Activated naive CD8-positive, alpha-beta T cell treated with anti-CD3 and anti-CD28 coated beads, Interleukin-2, amount 10 ng/mL, durations not matched to agents 7 days and 5 days (primary cell): Measurements from ENCODE around the gene CORO2B. TPM values are rescaled to one million over a fixed set of nuclear protein-coding genes. Genes with fewer than 3 reads are reported as not detected.

Experiments
- ATAC-seq: fragments of 150-1000 bp; cut with Tn5 transposase; one replicate; pipeline ENCODE4 v1.10.0; 2021; ENCODE audit warnings: low read depth, moderate library complexity
- POLR2A ChIA-PET: fragments of 350-600 bp; sonication (Branson Sonifier 250); formaldehyde crosslinking; loops from one replicate; lab custom pipeline; 2021; ENCODE audit warnings: antibody characterized with exemption; lab: Charles Lee
- DNase-seq: peaks from one replicate; pipeline ENCODE4 v3.0.0; 2021
- H3K27ac Mint-ChIP-seq: one replicate; pipeline ENCODE4 v1.8.0; 2022; ENCODE audit warnings: mild to moderate bottlenecking, mixed read lengths
- H3K27me3 Mint-ChIP-seq: one replicate; pipeline ENCODE4 v1.8.0; 2022; ENCODE audit warnings: mild to moderate bottlenecking, moderate library complexity, mixed read lengths
- H3K36me3 Mint-ChIP-seq: one replicate; pipeline ENCODE4 v1.8.0; 2021; ENCODE audit warnings: mild to moderate bottlenecking, mixed read lengths
- H3K4me1 Mint-ChIP-seq: one replicate; pipeline ENCODE4 v1.8.0; 2021; ENCODE audit warnings: mixed read lengths
- H3K4me3 Mint-ChIP-seq: one replicate; pipeline ENCODE4 v1.8.0; 2022; ENCODE audit warnings: mild to moderate bottlenecking, moderate library complexity, mixed read lengths
- H3K9me3 Mint-ChIP-seq: one replicate; pipeline ENCODE4 v1.8.0; 2021; ENCODE audit warnings: mixed read lengths
- total RNA-seq, 2 experiments: library from RNA; stranded (reverse); gene quantifications; one replicate each; pipeline ENCODE4 v1.2.3, GENCODE V29; 2021

The CORO2B gene
- total RNA-seq, 2 experiments from 2014 or later, result not detected

GRCh38 chr15:68617777-68618176 is 39.0 kb downstream of the CORO2B start:
- DNase-seq, result no peak
- H3K27me3 Mint-ChIP-seq, result peaks cover 10% of the 10 kb centered on the region
- no peaks in the 10 kb centered on the region for H3K36me3 Mint-ChIP-seq
- no peaks in the 10 kb centered on the region for H3K9me3 Mint-ChIP-seq
- H3K4me1 Mint-ChIP-seq, result peaks cover 2% of the 10 kb centered on the region
- no peak overlapping the region for H3K27ac Mint-ChIP-seq
- no peak overlapping the region for H3K4me3 Mint-ChIP-seq
- ATAC-seq, result no peak
- POLR2A ChIA-PET, result no interaction called here

- POLR2A ChIA-PET, result no interaction called here
- H3K4me3 Mint-ChIP-seq, result no peak overlapping the region
- H3K27ac Mint-ChIP-seq, result no peak overlapping the region
- DNase-seq (no peak), ATAC-seq (no peak)
- H3K9me3 Mint-ChIP-seq, result no peaks in the 10 kb centered on the region
- peaks cover 7% of the 10 kb centered on the region for H3K27me3 Mint-ChIP-seq
- no peaks in the 10 kb centered on the region for H3K36me3 Mint-ChIP-seq
- H3K4me1 Mint-ChIP-seq, result peaks cover 2% of the 10 kb centered on the region
These were observed 39.6 kb downstream of the CORO2B start for GRCh38 chr15:68618394-68618793.

- peaks cover 7% of the 10 kb centered on the region for H3K27me3 Mint-ChIP-seq
- DNase-seq, result no peak
- H3K27ac Mint-ChIP-seq, result no peak overlapping the region
- ATAC-seq, result no peak
- H3K9me3 Mint-ChIP-seq, result no peaks in the 10 kb centered on the region
- H3K36me3 Mint-ChIP-seq, result no peaks in the 10 kb centered on the region
- peaks cover 2% of the 10 kb centered on the region for H3K4me1 Mint-ChIP-seq
- POLR2A ChIA-PET, result no interaction called here
- no peak overlapping the region for H3K4me3 Mint-ChIP-seq
These were observed 40.3 kb downstream of the CORO2B start for GRCh38 chr15:68618908-68619698.

GRCh38 chr15:68620721-68621527 is 42.1 kb downstream of the CORO2B start:
- DNase-seq, result no peak
- POLR2A ChIA-PET, result interaction anchor here (0.6 kb wide), 1 partner anchor 92 kb away, joined by 3 read pairs; no protein-coding TSS in a partner anchor
- Mint-ChIP-seq H3K36me3 (no peaks in the 10 kb centered on the region), H3K4me3 (no peak overlapping the region), H3K4me1 (peaks cover 2% of the 10 kb centered on the region), H3K27ac (no peak overlapping the region), H3K9me3 (no peaks in the 10 kb centered on the region), H3K27me3 (peaks cover 9% of the 10 kb centered on the region)
- no peak for ATAC-seq

- DNase-seq, result no peak
- ATAC-seq, result no peak
- Mint-ChIP-seq H3K36me3 (no peaks in the 10 kb centered on the region), H3K9me3 (no peaks in the 10 kb centered on the region), H3K27me3 (peaks cover 11% of the 10 kb centered on the region), H3K4me3 (no peak overlapping the region), H3K4me1 (peaks cover 2% of the 10 kb centered on the region), H3K27ac (no peak overlapping the region)
- POLR2A ChIA-PET, result no interaction called here
These were observed 42.7 kb downstream of the CORO2B start for GRCh38 chr15:68621535-68621934.

GRCh38 chr15:68623301-68623892 is 44.6 kb downstream of the CORO2B start:
- H3K36me3 Mint-ChIP-seq, result no peaks in the 10 kb centered on the region
- H3K27ac Mint-ChIP-seq, result no peak overlapping the region
- H3K4me3 Mint-ChIP-seq, result no peak overlapping the region
- no peaks in the 10 kb centered on the region for H3K9me3 Mint-ChIP-seq
- DNase-seq, result no peak
- POLR2A ChIA-PET, result no interaction called here
- H3K4me1 Mint-ChIP-seq, result no peaks in the 10 kb centered on the region
- H3K27me3 Mint-ChIP-seq, result peaks cover 18% of the 10 kb centered on the region
- ATAC-seq, result no peak

GRCh38 chr15:68625853-68626252 is 47.1 kb downstream of the CORO2B start:
- peaks cover 20% of the 10 kb centered on the region for H3K27me3 Mint-ChIP-seq
- H3K36me3 Mint-ChIP-seq, result no peaks in the 10 kb centered on the region
- H3K27ac Mint-ChIP-seq, result no peak overlapping the region
- POLR2A ChIA-PET, result no interaction called here
- no peaks in the 10 kb centered on the region for H3K4me1 Mint-ChIP-seq
- no peak for DNase-seq
- ATAC-seq, result no peak
- no peak overlapping the region for H3K4me3 Mint-ChIP-seq
- no peaks in the 10 kb centered on the region for H3K9me3 Mint-ChIP-seq

- Mint-ChIP-seq H3K4me1 (no peaks in the 10 kb centered on the region), H3K27me3 (peaks cover 20% of the 10 kb centered on the region), H3K4me3 (no peak overlapping the region), H3K9me3 (no peaks in the 10 kb centered on the region), H3K36me3 (no peaks in the 10 kb centered on the region), H3K27ac (no peak overlapping the region)
- ATAC-seq (no peak), DNase-seq (no peak)
- POLR2A ChIA-PET, result no interaction called here
These were observed 47.5 kb downstream of the CORO2B start for GRCh38 chr15:68626283-68626682.

- POLR2A ChIA-PET, result no interaction called here
- Mint-ChIP-seq H3K4me3 (no peak overlapping the region), H3K4me1 (no peaks in the 10 kb centered on the region), H3K36me3 (no peaks in the 10 kb centered on the region), H3K27me3 (peaks cover 20% of the 10 kb centered on the region), H3K27ac (no peak overlapping the region), H3K9me3 (no peaks in the 10 kb centered on the region)
- DNase-seq, result no peak
- ATAC-seq, result no peak
These were observed 47.9 kb downstream of the CORO2B start for GRCh38 chr15:68626739-68627138.

GRCh38 chr15:68627476-68627875 is 48.7 kb downstream of the CORO2B start:
- DNase-seq, result no peak
- H3K27me3 Mint-ChIP-seq, result peaks cover 18% of the 10 kb centered on the region
- H3K27ac Mint-ChIP-seq, result no peak overlapping the region
- POLR2A ChIA-PET, result no interaction called here
- no peaks in the 10 kb centered on the region for H3K4me1 Mint-ChIP-seq
- no peak overlapping the region for H3K4me3 Mint-ChIP-seq
- ATAC-seq, result no peak
- no peaks in the 10 kb centered on the region for H3K36me3 Mint-ChIP-seq
- no peaks in the 10 kb centered on the region for H3K9me3 Mint-ChIP-seq

- ATAC-seq (no peak), DNase-seq (no peak)
- POLR2A ChIA-PET, result no interaction called here
- Mint-ChIP-seq H3K27me3 (peaks cover 18% of the 10 kb centered on the region), H3K4me1 (no peaks in the 10 kb centered on the region), H3K9me3 (no peaks in the 10 kb centered on the region), H3K27ac (no peak overlapping the region), H3K4me3 (no peak overlapping the region), H3K36me3 (no peaks in the 10 kb centered on the region)
These were observed 49.2 kb downstream of the CORO2B start for GRCh38 chr15:68627995-68628394.

- peaks cover 18% of the 10 kb centered on the region for H3K27me3 Mint-ChIP-seq
These were observed 50.9 kb downstream of the CORO2B start for GRCh38 chr15:68629519-68630210.

GRCh38 chr15:68630211-68630555 is 51.4 kb downstream of the CORO2B start:
- no peaks in the 10 kb centered on the region for H3K36me3 Mint-ChIP-seq
- H3K27me3 Mint-ChIP-seq, result peaks cover 18% of the 10 kb centered on the region
- H3K4me1 Mint-ChIP-seq, result no peaks in the 10 kb centered on the region
- no peak overlapping the region for H3K27ac Mint-ChIP-seq
- no peak overlapping the region for H3K4me3 Mint-ChIP-seq
- DNase-seq (no peak), ATAC-seq (no peak)
- H3K9me3 Mint-ChIP-seq, result no peaks in the 10 kb centered on the region
- POLR2A ChIA-PET, result no interaction called here

More at GRCh38 chr15:68629519-68630210, 50.9 kb downstream of the CORO2B start:
- Mint-ChIP-seq H3K36me3 (no peaks in the 10 kb centered on the region), H3K9me3 (no peaks in the 10 kb centered on the region), H3K4me3 (no peak overlapping the region), H3K27ac (no peak overlapping the region), H3K4me1 (no peaks in the 10 kb centered on the region)
- DNase-seq, result no peak
- POLR2A ChIA-PET, result no interaction called here
- ATAC-seq, result no peak
